Umbilical cord (tissue), 2 donors: ENCODE measurements around the gene MGAT5B. TPM values are rescaled to one million over a fixed set of nuclear protein-coding genes. Genes with fewer than 3 reads are reported as not detected.
A peak's percentile ranks its signal among the peaks of the same experiment; 100 is the strongest.

Source experiments
- DNase-seq: peaks from one replicate; pipeline ENCODE4 v3.0.0-alpha.2; 2015; ENCODE audit warnings: low spot score
- total RNA-seq: library from RNA; depleted of rRNA; stranded (reverse); fragments of >200 nt; gene quantifications from one replicate; pipeline ENCODE4 v1.2.3, GENCODE V29; 2014; ENCODE audit warnings: low replicate concordance; ENCODE audit not compliant: insufficient read depth

MGAT5B gene
- total RNA-seq, 1 donor from 2014 or later: not detected

- DNase-seq: peak; percentile 17
These were observed 59.4 kb downstream of the MGAT5B start for GRCh38 chr17:76927577-76927976.

GRCh38 chr17:76927982-76928381, 59.8 kb downstream of the MGAT5B start:
- no peak for DNase-seq

GRCh38 chr17:76929148-76929547, 60.9 kb downstream of the MGAT5B start:
- no peak for DNase-seq

- no peak for DNase-seq
These were observed 61.4 kb downstream of the MGAT5B start for GRCh38 chr17:76929601-76930000.

- no peak for DNase-seq
These were observed 61.9 kb downstream of the MGAT5B start for GRCh38 chr17:76930107-76930506.

GRCh38 chr17:76932402-76933333, 64.5 kb downstream of the MGAT5B start:
- no peak for DNase-seq

GRCh38 chr17:76934561-76935320, 66.5 kb downstream of the MGAT5B start:
- no peak for DNase-seq

GRCh38 chr17:76935331-76935730, 67.1 kb downstream of the MGAT5B start:
- no peak for DNase-seq

GRCh38 chr17:76937238-76937637, 69.0 kb downstream of the MGAT5B start:
- DNase-seq: no peak

- no peak for DNase-seq
These were observed 69.8 kb downstream of the MGAT5B start for GRCh38 chr17:76938009-76938408.

- no peak for DNase-seq
These were observed 72.1 kb downstream of the MGAT5B start for GRCh38 chr17:76940295-76940694.

- DNase-seq: no peak
These were observed 72.6 kb downstream of the MGAT5B start for GRCh38 chr17:76940738-76941350.

GRCh38 chr17:76943202-76943601, 75.0 kb downstream of the MGAT5B start:
- DNase-seq: no peak

GRCh38 chr17:76943781-76944213, 75.6 kb downstream of the MGAT5B start:
- DNase-seq: no peak

GRCh38 chr17:76944477-76944876, 76.3 kb downstream of the MGAT5B start:
- no peak for DNase-seq

GRCh38 chr17:76946111-76946771, 78.0 kb downstream of the MGAT5B start:
- DNase-seq: no peak

GRCh38 chr17:76946772-76947135, 78.5 kb downstream of the MGAT5B start:
- no peak for DNase-seq

GRCh38 chr17:76947309-76947708, 79.1 kb downstream of the MGAT5B start:
- no peak for DNase-seq

- DNase-seq: no peak
These were observed 79.6 kb downstream of the MGAT5B start for GRCh38 chr17:76947771-76948170.

GRCh38 chr17:76948301-76948700, 80.1 kb downstream of the MGAT5B start:
- no peak for DNase-seq

- DNase-seq: no peak
These were observed 80.6 kb downstream of the MGAT5B start for GRCh38 chr17:76948726-76949342.
